B cell (primary cell): ENCODE results near the gene ZNF521. TPM values are rescaled to one million over a fixed set of nuclear protein-coding genes. Genes with fewer than 3 reads are reported as not detected.

Source experiments
- ATAC-seq: fragments of 200-7000 bp; cut with Tn5 transposase; one replicate; pipeline ENCODE4 v1.10.0; 2021; ENCODE audit warnings: low read depth, mild to moderate bottlenecking, moderate number of reproducible peaks, moderate library complexity
- CTCF ChIA-PET: fragments of 350-600 bp; sonication (Branson Sonifier 250); formaldehyde crosslinking; loops from one replicate; lab custom pipeline; 2021; ENCODE audit warnings: antibody characterized with exemption, inconsistent platforms; lab: Charles Lee
- POLR2A ChIA-PET: fragments of 350-600 bp; sonication (Branson Sonifier 250); formaldehyde crosslinking; loops from one replicate; lab custom pipeline; 2021; ENCODE audit warnings: antibody characterized with exemption; lab: Charles Lee
- DNase-seq: peaks from one replicate; pipeline ENCODE4 v3.0.0; 2013
- H2AFZ ChIP-seq: 2 replicates; pipeline ENCODE4 v1.6.1; 2012; ENCODE audit warnings: mild to moderate bottlenecking, low read depth, low read length; ENCODE audit not compliant: insufficient read depth, poor library complexity, severe bottlenecking
- H3K27ac ChIP-seq, 2 donors: 1 replicate in 1 of 2; 2 replicates in 1 of 2; pipeline ENCODE4 v1.5.1; 2012 to 2013; ENCODE audit warnings: low read length in 2 of 2, mild to moderate bottlenecking in 2 of 2, moderate library complexity in 1 of 2
- H3K27me3 ChIP-seq, 4 experiments: fragments of 200-600 bp in 1 of 4; sonication (generic) in 1 of 4; replicated peaks in 1 of 4; 1 replicate in 2 of 4; 2 replicates in 2 of 4; pipeline versions ENCODE4 v1.6.1 to v1.7.0; 2013 to 2016; ENCODE audit warnings: low read length in 3 of 4, mild to moderate bottlenecking in 2 of 4, mixed read lengths in 1 of 4, moderate library complexity in 1 of 4; ENCODE audit not compliant: insufficient read depth in 4 of 4, control insufficient read depth in 3 of 4; ENCODE audit errors: control extremely low read depth in 1 of 4
- H3K36me3 ChIP-seq, 2 experiments: replicated peaks in 1 of 2; 1 replicate in 1 of 2; 2 replicates in 1 of 2; pipeline versions ENCODE4 v1.6.1 to v1.7.1; 2013; ENCODE audit warnings: low read length in 1 of 2; ENCODE audit not compliant: insufficient read depth in 2 of 2, control insufficient read depth in 1 of 2; ENCODE audit errors: control extremely low read depth in 1 of 2, extremely low read depth in 1 of 2
- H3K4me1 ChIP-seq, 2 donors: fragments of 200-600 bp in 1 of 2; sonication (generic) in 1 of 2; 1 replicate in 1 of 2; 2 replicates in 1 of 2; pipeline versions ENCODE4 v1.5.1 to v1.6.1; 2013 to 2017; ENCODE audit warnings: low read length in 2 of 2; ENCODE audit not compliant: control insufficient read depth in 2 of 2, insufficient read depth in 2 of 2
- H3K4me2 ChIP-seq: replicated peaks from 2 replicates; pipeline ENCODE3; 2012; ENCODE audit warnings: mild to moderate bottlenecking, low read depth, low read length; ENCODE audit not compliant: poor library complexity, severe bottlenecking
- H3K4me3 ChIP-seq, 5 experiments: fragments of 200-600 bp in 1 of 5; sonication (generic) in 1 of 5; 1 replicate in 3 of 5; 2 replicates in 2 of 5; pipeline versions ENCODE4 v1.5.1 to v1.7.0; 2011 to 2016; ENCODE audit warnings: low read length in 4 of 5, mild to moderate bottlenecking in 4 of 5, low read depth in 2 of 5, control low read depth in 1 of 5, moderate library complexity in 1 of 5; ENCODE audit not compliant: insufficient read depth in 1 of 5; ENCODE audit errors: control extremely low read depth in 1 of 5, extremely low read depth in 1 of 5
- H3K79me2 ChIP-seq: fragments of 200-600 bp; sonication (generic); one replicate; pipeline ENCODE4 v1.6.0; 2016; ENCODE audit warnings: low read length; ENCODE audit not compliant: control insufficient read depth, insufficient read depth
- H3K9ac ChIP-seq: fragments of 200-600 bp; sonication (generic); 2 replicates; pipeline ENCODE4 v1.6.1; 2017; ENCODE audit warnings: mild to moderate bottlenecking, low read length, moderate library complexity
- H3K9me3 ChIP-seq, 3 donors: one replicate each; pipeline versions ENCODE4 v1.6.1 to v1.7.1; 2013; ENCODE audit warnings: low read length in 2 of 3; ENCODE audit not compliant: control insufficient read depth in 2 of 3, insufficient read depth in 1 of 3; ENCODE audit errors: control extremely low read depth in 1 of 3
- H4K20me1 ChIP-seq: 2 replicates; pipeline ENCODE4 v1.6.0; 2012; ENCODE audit warnings: mild to moderate bottlenecking, low read length; ENCODE audit not compliant: insufficient read depth, control insufficient read depth, poor library complexity, severe bottlenecking
- H3K27ac Mint-ChIP-seq: one replicate; pipeline ENCODE4 v1.8.0; 2021; ENCODE audit warnings: mixed read lengths
- H3K27me3 Mint-ChIP-seq: one replicate; pipeline ENCODE4 v1.8.0; 2021; ENCODE audit warnings: mixed read lengths
- H3K4me1 Mint-ChIP-seq: one replicate; pipeline ENCODE4 v1.8.0; 2021; ENCODE audit warnings: mixed read lengths
- H3K4me3 Mint-ChIP-seq: one replicate; pipeline ENCODE4 v1.8.0; 2021; ENCODE audit warnings: mixed read lengths
- H3K9me3 Mint-ChIP-seq: one replicate; pipeline ENCODE4 v1.8.0; 2022; ENCODE audit warnings: mixed read lengths; ENCODE audit not compliant: insufficient read depth
- CTCF ChIP-seq: fragments of 200-600 bp; IDR thresholded peaks from one replicate; pipeline ENCODE4 v1.8.0; 2022; ENCODE audit warnings: antibody characterized with exemption, mild to moderate bottlenecking
- EZH2 ChIP-seq: IDR thresholded peaks from 2 replicates; pipeline ENCODE4 v1.6.1; 2012; ENCODE audit warnings: borderline replicate concordance, low read depth, mild to moderate bottlenecking, moderate library complexity, low read length; ENCODE audit not compliant: insufficient read depth, poor library complexity, severe bottlenecking
- WGBS: methylation state at CpG from one replicate; pipeline ENCODE4 v1.1.5; 2013; ENCODE audit warnings: missing lambda C conversion rate; ENCODE audit not compliant: insufficient coverage; 5-methylcytosine and 5-hydroxymethylcytosine counted together
- intact Hi-C: fragments of 100-400 bp; cut with micrococcal nuclease; formaldehyde crosslinking; loops from one replicate; pipeline ENCODE4 v1.10.0; 2022
- polyA plus RNA-seq: library from polyadenylated mRNA; depleted of rRNA; stranded (reverse); fragments of >200 nt; gene quantifications from 2 replicates; pipeline ENCODE4 v1.2.3, GENCODE V29; 2012
- total RNA-seq, 2 donors: library from RNA; stranded (reverse); fragments of 120-200 nt in 1 of 2; gene quantifications; 1 replicate in 1 of 2; 2 replicates in 1 of 2; pipeline versions ENCODE4 v1.2.3 to v1.2.4, GENCODE V29; 2013 to 2022

The ZNF521 gene
- total and polyA plus RNA-seq, 2 donors (not counting 1 experiment from before 2014, with no cell fraction given): 0.04 to 9.0 TPM

- 100% methylated on average over 2 of the region's 9 CpGs for WGBS
- Histone ChIP-seq H3K27me3 (peaks cover 0 to 2% (median 0%) of the 10 kb centered on the region in 4 experiments), H3K4me3 (no peak overlapping the region), H3K27ac (no peak overlapping the region), H4K20me1 (no peaks in the 10 kb centered on the region), H3K9me3 (no peaks in the 10 kb centered on the region), H2AFZ (no peak overlapping the region), H3K36me3 (no peaks in the 10 kb centered on the region), H3K4me2 (no peak overlapping the region), H3K4me1 (no peaks in the 10 kb centered on the region), H3K79me2 (no peaks in the 10 kb centered on the region), H3K9ac (no peak overlapping the region)
- DNase-seq (no peak), ATAC-seq (no peak)
- intact Hi-C loops: no loop called here
- Mint-ChIP-seq H3K4me3 (no peak overlapping the region), H3K27me3 (no peaks in the 10 kb centered on the region), H3K27ac (no peak overlapping the region), H3K9me3 (no peaks in the 10 kb centered on the region), H3K4me1 (peaks cover 1% of the 10 kb centered on the region)
- ChIA-PET CTCF (interaction anchor here (1.4 kb wide), 1 partner anchor 356 kb away, joined by 3 read pairs; no protein-coding TSS in a partner anchor), POLR2A (no interaction called here)
- no peak for TF ChIP-seq EZH2
- no peak for TF ChIP-seq CTCF
Observed at GRCh38 chr18:25235401-25236042, 116.4 kb downstream of the ZNF521 start.

- Histone ChIP-seq H3K4me3 (no peak overlapping the region), H3K27me3 (peaks cover 0 to 2% (median 0%) of the 10 kb centered on the region in 4 experiments), H3K79me2 (no peaks in the 10 kb centered on the region), H3K9me3 (no peaks in the 10 kb centered on the region), H3K36me3 (no peaks in the 10 kb centered on the region), H3K9ac (no peak overlapping the region), H3K27ac (no peak overlapping the region), H2AFZ (no peak overlapping the region), H4K20me1 (no peaks in the 10 kb centered on the region), H3K4me2 (no peak overlapping the region), H3K4me1 (no peaks in the 10 kb centered on the region)
- no peak for TF ChIP-seq EZH2
- TF ChIP-seq CTCF: no peak
- no peak overlapping the region for H3K4me3 Mint-ChIP-seq
- intact Hi-C loops: no loop called here
- peaks cover 1% of the 10 kb centered on the region for H3K4me1 Mint-ChIP-seq
- no CpG with 5 or more reads among the region's 3 CpGs for WGBS
- ChIA-PET CTCF (interaction anchor here (1.4 kb wide), 1 partner anchor 355 kb away, joined by 3 read pairs; no protein-coding TSS in a partner anchor), POLR2A (no interaction called here)
- no peak overlapping the region for H3K27ac Mint-ChIP-seq
- DNase-seq (no peak), ATAC-seq (no peak)
- H3K27me3 Mint-ChIP-seq: no peaks in the 10 kb centered on the region
- H3K9me3 Mint-ChIP-seq: no peaks in the 10 kb centered on the region
Observed at GRCh38 chr18:25234740-25235345, 117.1 kb downstream of the ZNF521 start.
